Measurements from ENCODE around the gene SNAP29.

- TF ChIP-seq CTCF (conservative IDR thresholded peaks at IDR 0.05 in 1 of 2, IDR thresholded peaks at IDR 0.05 in 1 of 2; ENCODE audit: extremely low read depth in 1 of 2, insufficient read depth in 1 of 2, low read depth in 1 of 2, low read length in 2 of 2) (no peak), EZH2 (IDR thresholded peaks at IDR 0.05; ENCODE audit: borderline replicate concordance, low read length) (no peak)
Measured at GRCh38 chr22:20903093-20903492, 44.3 kb downstream of the SNAP29 start.
